ENCODE data around the gene FILIP1.

FILIP1 gene

GRCh38 chr6:75437421-75437891 lies 56.1 kb downstream of the FILIP1 start:
- TF ChIP-seq NFIC (IDR thresholded peaks at IDR 0.05) (no peak), TCF12 (IDR thresholded peaks at IDR 0.05; ENCODE audit: low read depth) (no peak), YY1 (IDR thresholded peaks at IDR 0.05; ENCODE audit: low read depth) (no peak)

DNA sequence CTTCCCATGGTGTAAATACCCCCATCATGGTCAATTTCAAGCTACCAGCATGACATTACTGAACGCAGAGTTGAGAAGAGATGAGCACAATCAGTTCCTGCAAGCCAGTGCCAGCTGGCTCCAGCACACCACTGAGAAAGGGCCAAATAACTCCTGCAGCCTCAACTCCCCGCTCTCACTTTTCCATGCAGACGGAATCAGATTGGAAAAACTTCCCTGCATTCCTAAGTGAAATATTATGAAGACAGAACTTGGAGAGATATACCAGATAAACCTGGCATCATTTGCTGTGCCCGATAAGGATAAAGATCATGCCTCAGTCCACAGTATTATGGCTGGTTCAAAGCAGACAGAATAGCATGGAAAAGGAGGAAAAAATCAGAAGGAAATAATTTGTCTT lies 56.7 kb downstream of the FILIP1 start:
- TF ChIP-seq RAD21 (IDR thresholded peaks at IDR 0.05; ENCODE audit: low read depth) (no peak), TAF1 (IDR thresholded peaks at IDR 0.05; ENCODE audit: low read depth) (no peak), ZBTB7A (IDR thresholded peaks at IDR 0.05; ENCODE audit: low read depth) (no peak), CEBPB (IDR thresholded peaks at IDR 0.05) (no peak), FOXM1 (IDR thresholded peaks at IDR 0.05; ENCODE audit: borderline replicate concordance, low read depth) (no peak), EGR1 (IDR thresholded peaks at IDR 0.05) (no peak)
- TF ChIP-seq, protein P1, sequence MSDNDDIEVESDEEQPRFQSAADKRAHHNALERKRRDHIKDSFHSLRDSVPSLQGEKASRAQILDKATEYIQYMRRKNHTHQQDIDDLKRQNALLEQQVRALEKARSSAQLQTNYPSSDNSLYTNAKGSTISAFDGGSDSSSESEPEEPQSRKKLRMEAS (IDR thresholded peaks at IDR 0.05), result no peak

- TF ChIP-seq YY1 (IDR thresholded peaks at IDR 0.05; ENCODE audit: low read depth) (no peak), ZBTB7A (IDR thresholded peaks at IDR 0.05; ENCODE audit: low read depth) (no peak), TEAD4 (IDR thresholded peaks at IDR 0.05) (no peak), EP300 (IDR thresholded peaks at IDR 0.05; ENCODE audit: borderline replicate concordance) (no peak), EGR1 (IDR thresholded peaks at IDR 0.05) (no peak), NFIC (IDR thresholded peaks at IDR 0.05) (no peak), TAF1 (IDR thresholded peaks at IDR 0.05; ENCODE audit: low read depth) (no peak), RAD21 (IDR thresholded peaks at IDR 0.05; ENCODE audit: low read depth) (no peak), USF1 (IDR thresholded peaks at IDR 0.05) (no peak), CREB1 (IDR thresholded peaks at IDR 0.05; ENCODE audit: low read depth) (no peak), FOXM1 (IDR thresholded peaks at IDR 0.05; ENCODE audit: borderline replicate concordance, low read depth) (no peak), CEBPB (IDR thresholded peaks at IDR 0.05) (no peak), TCF12 (IDR thresholded peaks at IDR 0.05; ENCODE audit: low read depth) (no peak)
- TF ChIP-seq, protein P2, sequence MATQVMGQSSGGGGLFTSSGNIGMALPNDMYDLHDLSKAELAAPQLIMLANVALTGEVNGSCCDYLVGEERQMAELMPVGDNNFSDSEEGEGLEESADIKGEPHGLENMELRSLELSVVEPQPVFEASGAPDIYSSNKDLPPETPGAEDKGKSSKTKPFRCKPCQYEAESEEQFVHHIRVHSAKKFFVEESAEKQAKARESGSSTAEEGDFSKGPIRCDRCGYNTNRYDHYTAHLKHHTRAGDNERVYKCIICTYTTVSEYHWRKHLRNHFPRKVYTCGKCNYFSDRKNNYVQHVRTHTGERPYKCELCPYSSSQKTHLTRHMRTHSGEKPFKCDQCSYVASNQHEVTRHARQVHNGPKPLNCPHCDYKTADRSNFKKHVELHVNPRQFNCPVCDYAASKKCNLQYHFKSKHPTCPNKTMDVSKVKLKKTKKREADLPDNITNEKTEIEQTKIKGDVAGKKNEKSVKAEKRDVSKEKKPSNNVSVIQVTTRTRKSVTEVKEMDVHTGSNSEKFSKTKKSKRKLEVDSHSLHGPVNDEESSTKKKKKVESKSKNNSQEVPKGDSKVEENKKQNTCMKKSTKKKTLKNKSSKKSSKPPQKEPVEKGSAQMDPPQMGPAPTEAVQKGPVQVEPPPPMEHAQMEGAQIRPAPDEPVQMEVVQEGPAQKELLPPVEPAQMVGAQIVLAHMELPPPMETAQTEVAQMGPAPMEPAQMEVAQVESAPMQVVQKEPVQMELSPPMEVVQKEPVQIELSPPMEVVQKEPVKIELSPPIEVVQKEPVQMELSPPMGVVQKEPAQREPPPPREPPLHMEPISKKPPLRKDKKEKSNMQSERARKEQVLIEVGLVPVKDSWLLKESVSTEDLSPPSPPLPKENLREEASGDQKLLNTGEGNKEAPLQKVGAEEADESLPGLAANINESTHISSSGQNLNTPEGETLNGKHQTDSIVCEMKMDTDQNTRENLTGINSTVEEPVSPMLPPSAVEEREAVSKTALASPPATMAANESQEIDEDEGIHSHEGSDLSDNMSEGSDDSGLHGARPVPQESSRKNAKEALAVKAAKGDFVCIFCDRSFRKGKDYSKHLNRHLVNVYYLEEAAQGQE (IDR thresholded peaks at IDR 0.05; ENCODE audit: low read depth), result no peak
- TF ChIP-seq, protein P1 (IDR thresholded peaks at IDR 0.05), result no peak
Measured at GRCh38 chr6:75431379-75431778, 62.2 kb downstream of the FILIP1 start.

- TF ChIP-seq ZBTB7A (IDR thresholded peaks at IDR 0.05; ENCODE audit: low read depth) (no peak), CREB1 (IDR thresholded peaks at IDR 0.05; ENCODE audit: low read depth) (no peak), EGR1 (IDR thresholded peaks at IDR 0.05) (no peak), RAD21 (IDR thresholded peaks at IDR 0.05; ENCODE audit: low read depth) (no peak), FOXM1 (IDR thresholded peaks at IDR 0.05; ENCODE audit: borderline replicate concordance, low read depth) (no peak), TEAD4 (IDR thresholded peaks at IDR 0.05) (no peak), TAF1 (IDR thresholded peaks at IDR 0.05; ENCODE audit: low read depth) (no peak), YY1 (IDR thresholded peaks at IDR 0.05; ENCODE audit: low read depth) (no peak), NFIC (IDR thresholded peaks at IDR 0.05) (no peak), USF1 (IDR thresholded peaks at IDR 0.05) (no peak), TCF12 (IDR thresholded peaks at IDR 0.05; ENCODE audit: low read depth) (no peak), EP300 (IDR thresholded peaks at IDR 0.05; ENCODE audit: borderline replicate concordance) (no peak), CEBPB (IDR thresholded peaks at IDR 0.05) (no peak)
- TF ChIP-seq, protein P1 (IDR thresholded peaks at IDR 0.05), result no peak
Measured at GRCh38 chr6:75430631-75431325, 62.8 kb downstream of the FILIP1 start.

DNA sequence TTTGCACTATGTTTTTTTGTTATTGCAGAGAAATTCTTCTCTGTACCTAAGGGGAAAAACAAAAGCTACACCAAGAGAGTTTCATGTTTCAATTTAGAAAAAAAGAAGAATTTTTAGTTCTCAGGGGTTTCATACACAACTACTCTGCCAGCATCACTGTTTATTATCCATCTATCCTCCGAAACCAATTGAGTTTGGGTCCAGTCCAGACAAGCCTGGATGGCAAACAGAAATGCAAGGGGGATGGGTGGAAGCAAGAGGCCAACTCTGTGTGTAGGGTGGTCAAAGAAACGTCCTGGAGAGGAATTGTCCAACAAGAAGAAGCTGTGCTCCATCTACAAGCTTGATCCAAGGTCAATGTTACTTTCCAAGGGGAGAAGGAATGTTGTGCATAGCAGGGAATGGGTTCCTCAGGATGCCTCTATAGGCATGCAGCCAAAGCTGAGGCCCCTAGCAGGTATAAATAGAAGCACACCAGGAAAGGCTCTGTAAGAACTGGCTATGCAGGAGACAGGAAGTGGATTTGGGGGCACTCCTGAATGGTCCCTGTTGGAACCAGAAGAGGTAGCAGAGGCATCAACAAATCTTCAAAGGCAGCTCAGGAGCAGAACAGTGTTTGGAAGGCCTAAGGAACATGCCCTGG lies 64.4 kb downstream of the FILIP1 start:
- no peak for TF ChIP-seq ZBTB7A (IDR thresholded peaks at IDR 0.05; ENCODE audit: low read depth)
- TF ChIP-seq USF1 (IDR thresholded peaks at IDR 0.05), result no peak
- no peak for TF ChIP-seq TCF12 (IDR thresholded peaks at IDR 0.05; ENCODE audit: low read depth)
- no peak for TF ChIP-seq RAD21 (IDR thresholded peaks at IDR 0.05; ENCODE audit: low read depth)
- no peak for TF ChIP-seq CREB1 (IDR thresholded peaks at IDR 0.05; ENCODE audit: low read depth)
- TF ChIP-seq YY1 (IDR thresholded peaks at IDR 0.05; ENCODE audit: low read depth), result no peak
- no peak for TF ChIP-seq EGR1 (IDR thresholded peaks at IDR 0.05)
- TF ChIP-seq, protein P2 (IDR thresholded peaks at IDR 0.05; ENCODE audit: low read depth), result no peak
- TF ChIP-seq, protein P1 (IDR thresholded peaks at IDR 0.05), result no peak
- no peak for TF ChIP-seq NFIC (IDR thresholded peaks at IDR 0.05)
- TF ChIP-seq TEAD4 (IDR thresholded peaks at IDR 0.05), result no peak
- no peak for TF ChIP-seq TAF1 (IDR thresholded peaks at IDR 0.05; ENCODE audit: low read depth)
